Aortic smooth muscle cell (primary cell): ENCODE data around the gene SLC11A1. TPM values are rescaled to one million over a fixed set of nuclear protein-coding genes. Genes with fewer than 3 reads are reported as not detected.

Experiments
- total RNA-seq: library from RNA; depleted of rRNA; stranded (reverse); fragments of >200 nt; gene quantifications from 2 replicates; pipeline ENCODE4 v1.2.3, GENCODE V29; 2014

Gene SLC11A1, protein sequence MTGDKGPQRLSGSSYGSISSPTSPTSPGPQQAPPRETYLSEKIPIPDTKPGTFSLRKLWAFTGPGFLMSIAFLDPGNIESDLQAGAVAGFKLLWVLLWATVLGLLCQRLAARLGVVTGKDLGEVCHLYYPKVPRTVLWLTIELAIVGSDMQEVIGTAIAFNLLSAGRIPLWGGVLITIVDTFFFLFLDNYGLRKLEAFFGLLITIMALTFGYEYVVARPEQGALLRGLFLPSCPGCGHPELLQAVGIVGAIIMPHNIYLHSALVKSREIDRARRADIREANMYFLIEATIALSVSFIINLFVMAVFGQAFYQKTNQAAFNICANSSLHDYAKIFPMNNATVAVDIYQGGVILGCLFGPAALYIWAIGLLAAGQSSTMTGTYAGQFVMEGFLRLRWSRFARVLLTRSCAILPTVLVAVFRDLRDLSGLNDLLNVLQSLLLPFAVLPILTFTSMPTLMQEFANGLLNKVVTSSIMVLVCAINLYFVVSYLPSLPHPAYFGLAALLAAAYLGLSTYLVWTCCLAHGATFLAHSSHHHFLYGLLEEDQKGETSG
- 0.19 and 0.26 TPM in 2 replicates for total RNA-seq

DNA sequence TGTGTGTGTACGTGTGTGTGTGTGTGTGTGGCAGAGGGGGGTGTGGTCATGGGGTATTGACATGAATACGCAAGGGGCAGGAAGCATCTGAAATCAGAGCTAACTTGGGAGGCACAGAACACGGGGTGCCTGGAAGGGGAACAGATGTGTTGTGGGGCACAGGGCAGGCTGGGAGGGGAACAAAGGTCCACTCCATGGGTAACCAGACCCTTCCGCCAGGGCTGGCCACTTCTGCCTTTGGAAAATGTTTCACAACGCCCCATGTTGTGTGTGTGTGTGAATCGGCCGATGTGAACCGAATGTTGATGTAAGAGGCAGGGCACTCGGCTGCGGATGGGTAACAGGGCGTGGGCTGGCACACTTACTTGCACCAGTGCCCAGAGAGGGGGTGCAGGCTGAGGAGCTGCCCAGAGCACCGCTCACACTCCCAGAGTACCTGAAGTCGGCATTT is at the start of gene SLC11A1:
Gene SLC11A1 (plus strand): TSS at position 358 of the 451 bp plus-strand sequence. CDS start 96 bp downstream, outside the sequence.

DNA sequence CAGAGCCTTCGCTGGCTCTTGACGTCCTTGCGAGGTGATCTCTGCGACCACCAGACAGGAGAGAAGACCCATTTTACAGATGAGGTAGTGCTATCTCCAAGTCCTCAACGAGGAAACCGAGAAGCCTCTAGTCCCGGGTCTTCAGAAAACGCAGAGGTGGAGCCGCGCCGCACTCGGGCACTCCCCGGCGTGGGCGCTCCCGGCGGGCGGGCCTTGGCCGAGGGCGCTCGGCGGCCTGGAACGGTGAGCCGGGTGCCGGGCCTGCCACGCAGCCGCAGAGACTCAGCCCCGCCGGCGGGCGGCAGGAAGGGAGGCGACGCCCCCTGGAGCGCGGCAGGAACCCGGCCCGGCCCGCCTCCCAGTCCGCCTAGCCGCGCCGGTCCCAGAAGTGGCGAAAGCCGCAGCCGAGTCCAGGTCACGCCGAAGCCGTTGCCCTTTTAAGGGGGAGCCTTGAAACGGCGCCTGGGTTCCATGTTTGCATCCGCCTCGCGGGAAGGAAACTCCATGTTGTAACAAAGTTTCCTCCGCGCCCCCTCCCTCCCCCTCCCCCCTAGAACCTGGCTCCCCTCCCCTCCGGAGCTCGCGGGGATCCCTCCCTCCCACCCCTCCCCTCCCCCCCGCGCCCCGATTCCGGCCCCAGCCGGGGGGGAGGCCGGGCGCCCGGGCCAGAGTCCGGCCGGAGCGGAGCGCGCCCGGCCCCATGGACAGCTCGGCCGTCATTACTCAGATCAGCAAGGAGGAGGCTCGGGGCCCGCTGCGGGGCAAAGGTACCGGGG is 17.5 kb downstream of the SLC11A1 start, which contains the start of gene CTDSP1:
Gene CTDSP1 (plus strand): TSS at position 478 of the 776 bp plus-strand sequence. CDS start 223 bp downstream, at position 701.

GRCh38 chr2:218418717-218419458 is 36.8 kb downstream of the SLC11A1 start, which contains the start of gene VIL1:
TSS of gene VIL1 (plus strand) at chr2:218419123. CDS start at chr2:218423779, 4,656 bp downstream.

Other genes with a start within 250 kb of the SLC11A1 start
- not detected in 2 replicates for gene CXCR1, start 215.3 kb upstream of the SLC11A1 start, total RNA-seq
- gene ARPC2, start 165.1 kb upstream of the SLC11A1 start, total RNA-seq: 403 and 416 TPM in 2 replicates
- gene GPBAR1, start 121.3 kb upstream of the SLC11A1 start, total RNA-seq: 0.19 TPM in 1 of 2 replicates, not detected in the other
- gene AAMP, start 112.1 kb upstream of the SLC11A1 start, total RNA-seq: 138 and 157 TPM in 2 replicates
- gene PNKD, start 111.8 kb upstream of the SLC11A1 start, total RNA-seq: 27.5 and 29.1 TPM in 2 replicates
- gene TMBIM1, start 89.8 kb upstream of the SLC11A1 start, total RNA-seq: 321 and 346 TPM in 2 replicates
- 0.13 TPM in 1 of 2 replicates, not detected in the other for gene CATIP, start 25.4 kb upstream of the SLC11A1 start, total RNA-seq
- 48.7 TPM in 2 replicates for gene CTDSP1, start 17.6 kb downstream of the SLC11A1 start, total RNA-seq
- gene VIL1, start 36.9 kb downstream of the SLC11A1 start, total RNA-seq: not detected in 2 replicates
- gene USP37, start 186.1 kb downstream of the SLC11A1 start, total RNA-seq: 8.3 and 9.4 TPM in 2 replicates
- gene CNOT9, start 186.6 kb downstream of the SLC11A1 start, total RNA-seq: 36.4 and 39.9 TPM in 2 replicates
- gene PLCD4, start 225.6 kb downstream of the SLC11A1 start, total RNA-seq: 2.1 and 4.0 TPM in 2 replicates